NCI-H345 (cell line): ENCODE measurements around the gene FBXO10.

Source experiments
- DNase-seq: peaks from one replicate; lab custom pipeline; 2025; lab: John Stamatoyannopoulos, UW

Gene FBXO10

GRCh38 chr9:37592108-37592951 lies 16.1 kb upstream of the FBXO10 start, which contains the start of gene TOMM5:
TSS of gene TOMM5 (minus strand) at chr9:37592597. CDS start at chr9:37592532, 65 bp downstream.
- peak; percentile 92 for DNase-seq

GRCh38 chr9:37587521-37587920 lies 11.3 kb upstream of the FBXO10 start:
- no peak for DNase-seq

DNA sequence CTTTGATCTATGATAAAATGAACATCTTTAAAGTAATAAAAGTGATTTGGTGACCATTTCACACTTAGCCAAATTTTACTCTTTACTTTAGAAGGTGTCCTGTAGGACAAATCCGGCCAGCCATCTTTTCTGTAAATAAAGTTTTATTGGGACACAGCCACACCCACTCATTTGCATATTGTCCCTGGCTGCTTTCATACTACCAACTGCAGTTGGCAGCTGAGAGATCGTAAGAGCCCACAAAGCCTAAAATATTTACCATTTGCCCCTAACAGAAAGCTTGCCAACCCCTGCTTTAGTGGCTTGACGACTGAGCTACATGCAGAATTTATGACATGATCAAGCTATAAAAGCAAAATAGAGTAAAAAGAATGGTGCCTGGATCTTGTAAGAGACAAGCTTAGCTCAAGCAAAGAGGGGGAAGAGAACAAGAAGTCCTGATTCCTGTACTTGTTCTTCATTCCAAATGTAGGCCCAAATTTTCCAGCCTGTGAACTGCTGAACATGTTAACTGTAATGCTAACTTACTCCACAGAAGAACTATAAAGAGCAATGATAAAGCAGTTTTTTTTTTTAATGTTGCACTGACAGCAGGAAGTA lies 7.4 kb upstream of the FBXO10 start:
- no peak for DNase-seq

GRCh38 chr9:37582548-37583157 lies 6.5 kb upstream of the FBXO10 start:
- DNase-seq: peak; percentile 17

- peak; percentile 16 for DNase-seq
Measured at GRCh38 chr9:37575511-37575914, 667 bp downstream of the FBXO10 start.

GRCh38 chr9:37575001-37575400 lies 1.2 kb downstream of the FBXO10 start:
- DNase-seq: no peak

DNA sequence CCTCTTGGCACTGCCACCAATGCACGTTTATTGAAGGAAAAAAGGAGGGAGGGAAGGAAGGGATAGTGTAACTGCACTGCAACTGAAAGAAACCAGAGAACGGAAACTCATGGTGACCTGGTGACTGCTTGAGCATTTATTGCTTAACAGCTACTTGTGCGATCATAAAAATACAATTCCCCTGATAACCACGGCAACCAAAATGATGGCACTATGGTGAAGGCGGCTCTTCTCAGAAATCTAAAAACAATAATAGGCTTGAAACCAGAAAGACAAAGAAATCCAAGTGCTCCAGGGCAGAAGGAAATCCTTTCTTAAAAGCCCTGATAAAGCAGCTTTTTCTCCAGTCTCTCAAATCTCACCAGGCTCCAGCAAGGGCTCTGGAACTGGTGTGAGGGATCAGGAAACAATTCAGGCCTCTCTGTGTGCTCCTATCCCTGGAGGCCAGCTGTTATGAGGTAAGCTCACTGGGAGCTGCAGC lies 1.9 kb downstream of the FBXO10 start:
- no peak for DNase-seq

- DNase-seq: no peak
Measured at GRCh38 chr9:37571282-37571681, 4.9 kb downstream of the FBXO10 start.

- no peak for DNase-seq
Measured at GRCh38 chr9:37566716-37567115, 9.5 kb downstream of the FBXO10 start.

GRCh38 chr9:37565661-37566618 lies 10.2 kb downstream of the FBXO10 start:
- no peak for DNase-seq

DNA sequence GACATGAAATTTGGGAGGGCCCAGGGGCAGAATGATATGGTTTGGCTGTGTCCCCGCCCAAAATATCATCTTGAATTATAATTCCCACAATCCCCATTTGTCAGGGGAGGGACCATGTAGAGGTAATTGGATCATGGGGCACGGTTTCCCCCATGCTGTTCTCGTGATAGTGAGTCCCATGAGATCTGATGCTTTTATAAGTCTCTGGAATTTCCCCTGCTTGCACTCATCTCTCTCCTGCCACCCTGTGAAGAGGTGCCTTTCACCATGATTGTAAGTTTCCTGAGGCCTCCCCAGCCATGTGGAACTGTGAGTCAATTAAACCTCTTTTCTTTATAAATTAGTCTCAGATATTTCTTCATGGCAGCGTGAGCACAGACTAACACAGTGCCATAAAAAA lies 11.3 kb downstream of the FBXO10 start:
- no peak for DNase-seq

GRCh38 chr9:37563806-37564513 lies 12.2 kb downstream of the FBXO10 start:
- DNase-seq: no peak

GRCh38 chr9:37562826-37563225 lies 13.4 kb downstream of the FBXO10 start:
- no peak for DNase-seq

- no peak for DNase-seq
Measured at GRCh38 chr9:37561682-37562081, 14.5 kb downstream of the FBXO10 start.

DNA sequence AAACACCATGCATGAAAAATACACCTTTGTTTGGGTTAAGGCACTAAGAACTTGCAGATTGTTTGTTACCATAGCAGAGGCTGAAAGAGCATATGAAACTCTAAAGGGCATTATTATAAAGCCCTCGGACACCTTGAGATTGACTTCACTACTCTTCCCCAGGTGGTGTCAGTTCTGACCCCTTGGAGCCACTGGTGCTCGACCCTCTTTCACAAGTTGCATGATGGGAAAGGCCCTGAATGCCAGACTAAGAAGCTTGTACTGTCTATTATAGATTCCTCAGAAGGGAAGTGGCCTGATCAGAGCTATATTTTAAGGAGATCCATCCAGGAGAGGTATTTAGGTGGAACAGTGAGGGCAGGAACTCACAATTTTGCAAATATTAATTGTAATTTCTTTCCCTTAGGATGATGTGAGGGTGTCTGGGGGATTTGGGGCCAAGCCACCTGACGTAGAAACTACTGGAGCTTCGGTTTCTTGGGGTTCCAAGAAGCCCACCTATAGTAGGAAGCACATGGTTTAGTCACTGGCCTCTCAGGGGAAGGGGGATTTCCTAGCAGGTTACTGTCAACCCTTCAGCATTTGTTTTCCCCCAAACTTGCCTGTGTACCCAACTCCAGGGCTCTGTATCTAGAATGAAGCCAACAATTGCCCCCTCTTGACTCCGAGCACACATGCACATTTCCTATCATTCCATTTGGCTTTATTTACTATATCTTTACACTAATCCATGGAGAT lies 16.2 kb downstream of the FBXO10 start:
- DNase-seq: no peak

DNA sequence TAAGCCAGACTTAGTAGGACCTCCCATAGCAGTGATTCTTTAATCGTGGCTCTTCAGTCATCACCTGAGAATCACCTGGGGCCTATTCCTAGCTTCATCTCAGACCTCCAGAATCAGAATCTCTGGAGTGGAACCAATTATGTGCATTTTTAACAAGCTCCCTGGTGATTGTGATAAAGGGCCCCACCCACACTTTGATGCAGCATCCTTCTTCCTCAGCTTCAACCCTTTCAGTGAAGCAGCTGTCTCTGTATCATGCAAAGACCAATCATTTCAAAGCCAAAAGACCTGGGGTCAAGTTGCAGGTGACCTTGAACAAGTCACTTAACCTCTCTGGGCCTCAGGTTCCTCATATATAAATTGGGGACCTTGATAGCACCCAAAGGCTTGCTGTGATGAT lies 17.1 kb downstream of the FBXO10 start:
- DNase-seq: no peak

DNA sequence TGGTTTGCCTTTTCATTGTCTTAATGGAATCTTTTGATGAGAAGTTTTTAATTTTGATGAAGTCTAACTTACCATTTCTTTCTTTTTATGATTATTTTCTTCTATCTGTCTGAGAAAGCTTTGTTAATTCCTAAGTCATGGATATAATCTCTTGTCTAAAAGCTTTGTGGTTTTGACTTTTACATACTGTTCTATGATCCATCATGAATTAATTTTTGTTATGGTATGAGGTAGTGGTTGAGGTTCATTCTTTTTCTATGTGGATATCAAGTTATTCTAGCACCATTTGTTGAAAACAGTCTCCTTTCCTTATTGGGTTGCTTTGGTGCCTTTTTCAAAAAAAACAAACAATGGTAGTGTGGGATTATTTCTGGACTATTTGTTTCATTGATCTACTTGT lies 20.4 kb downstream of the FBXO10 start:
- no peak for DNase-seq

DNA sequence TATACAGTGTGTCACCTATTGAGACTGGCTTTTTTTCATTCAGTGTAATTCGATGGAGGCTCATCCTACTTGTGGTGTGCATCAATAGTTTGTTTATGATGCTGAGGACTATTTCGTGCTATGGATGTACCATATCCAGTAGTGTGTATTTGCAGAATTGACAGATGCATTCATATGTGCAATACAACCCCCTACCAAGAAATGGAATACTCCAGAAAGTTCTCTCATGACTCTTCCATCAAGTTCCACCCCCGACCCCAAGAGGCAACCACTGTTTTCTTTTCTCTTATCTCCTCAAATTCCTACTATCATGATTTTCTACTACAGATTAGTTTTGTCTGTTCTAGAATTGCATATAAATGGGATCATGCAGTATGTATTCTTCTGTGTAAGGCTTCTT lies 21.9 kb downstream of the FBXO10 start:
- no peak for DNase-seq

DNA sequence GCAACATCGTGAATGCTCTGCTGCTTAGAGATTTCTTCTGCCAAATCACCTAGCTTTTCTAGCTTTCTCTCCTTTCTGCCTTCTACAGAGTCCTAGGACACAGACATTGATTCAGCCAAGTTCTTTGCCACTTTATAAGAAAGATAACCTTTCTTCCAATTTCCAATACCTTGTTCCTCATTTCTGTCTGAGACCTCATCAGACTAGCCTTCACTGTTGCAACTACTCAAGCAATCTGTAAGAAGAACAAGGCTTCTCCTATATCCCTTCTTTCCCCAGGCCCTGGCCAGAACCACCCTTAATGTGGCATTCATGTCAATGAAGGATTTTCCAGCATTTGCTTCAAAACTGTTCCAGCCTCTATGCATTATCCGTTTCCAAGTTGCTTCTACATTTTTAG lies 24.3 kb downstream of the FBXO10 start:
- DNase-seq: no peak

GRCh38 chr9:37551468-37551867 lies 24.7 kb downstream of the FBXO10 start:
- DNase-seq: no peak
